Tibial nerve (tissue), 4 donors: Measurements from ENCODE around the gene CNP.

ENCODE experiments used
- CTCF ChIP-seq, 5 experiments: fragments of 200-600 bp in 3 of 5; fragments of 450-650 bp in 2 of 5; sonication (generic) in 3 of 5; IDR thresholded peaks; one replicate each; pipeline ENCODE4 v1.5.1; 2016 to 2019; ENCODE audit warnings: antibody characterized with exemption in 5 of 5, mild to moderate bottlenecking in 3 of 5, moderate library complexity in 2 of 5
- EP300 ChIP-seq, 2 donors: sonication (generic); formaldehyde crosslinking; IDR thresholded peaks; one replicate each; pipeline ENCODE4 v1.6.1; 2017; ENCODE audit warnings: antibody characterized with exemption in 2 of 2, mild to moderate bottlenecking in 1 of 2
- POLR2A ChIP-seq, 2 donors: fragments of 450-650 bp; IDR thresholded peaks; one replicate each; pipeline ENCODE4 v1.6.1; 2017; ENCODE audit warnings: antibody characterized with exemption in 2 of 2, mild to moderate bottlenecking in 2 of 2, moderate library complexity in 2 of 2

- no peak for TF ChIP-seq CTCF (IDR thresholded peaks at IDR 0.05)
- TF ChIP-seq POLR2A (IDR thresholded peaks at IDR 0.05), result no peak
- no peak for TF ChIP-seq EP300 (IDR thresholded peaks at IDR 0.05)
Observed at GRCh38 chr17:41928693-41929251, 37.8 kb upstream of the CNP start.
